Stimulated activated CD4-positive, alpha-beta T cell treated with anti-CD3 and anti-CD28 coated beads, Interleukin-12 subunit alpha, Interleukin-12 subunit beta, amount 100 ng/mL, for 4 hours (primary cell): ENCODE data around the gene RLN3.
"Not testable (repeated sequence)": the region's sequence is repeated elsewhere in the genome, so short reads cannot be mapped to it uniquely, and the experiment has no call there.

Source experiments
- DNase-seq: peaks from one replicate; pipeline ENCODE4 v3.0.0-alpha.2; 2020

RLN3 gene

DNA sequence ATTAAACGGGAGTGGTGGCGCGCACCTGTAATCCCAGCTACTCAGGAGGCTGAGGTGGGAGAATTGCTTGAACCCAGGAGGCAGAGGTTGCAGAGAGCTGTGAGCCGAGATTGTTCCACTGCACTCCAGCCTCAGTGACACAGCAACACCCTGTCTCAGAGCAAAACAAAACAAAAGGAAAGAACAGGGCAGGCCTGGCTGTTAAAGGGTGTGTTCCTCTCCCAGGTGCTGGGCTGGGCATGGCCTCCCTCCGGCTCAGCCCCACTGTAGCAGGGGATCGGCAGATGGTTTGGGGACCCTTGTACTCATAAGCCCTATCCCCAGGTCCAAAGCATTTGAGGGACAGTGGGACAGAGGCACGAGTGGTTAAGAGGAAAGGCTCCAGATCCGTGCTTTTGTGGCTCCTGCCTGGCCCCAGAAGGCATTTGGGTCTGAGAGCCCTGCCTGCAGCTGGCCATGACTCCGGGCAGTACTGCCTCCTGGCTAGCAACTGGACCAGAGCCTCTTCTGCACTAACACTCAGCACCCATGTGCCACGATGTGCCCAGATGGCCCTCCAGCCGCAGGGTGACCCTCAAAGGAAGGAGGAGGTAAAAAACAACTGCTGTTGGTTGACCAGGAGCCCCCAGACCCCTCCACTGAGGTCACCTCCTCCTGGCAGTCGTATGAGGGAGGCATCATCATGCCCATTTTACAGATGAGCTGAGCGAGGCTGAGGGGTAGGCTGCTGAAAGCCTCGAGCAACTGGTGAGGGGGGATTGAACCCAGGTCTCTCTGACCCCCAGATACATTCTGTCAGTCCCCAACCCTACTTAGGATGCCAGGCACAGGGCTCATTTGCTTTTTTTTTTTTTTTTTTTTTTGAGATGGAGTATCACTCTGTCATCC lies 31.8 kb upstream of the RLN3 start:
- no peak for DNase-seq

DNA sequence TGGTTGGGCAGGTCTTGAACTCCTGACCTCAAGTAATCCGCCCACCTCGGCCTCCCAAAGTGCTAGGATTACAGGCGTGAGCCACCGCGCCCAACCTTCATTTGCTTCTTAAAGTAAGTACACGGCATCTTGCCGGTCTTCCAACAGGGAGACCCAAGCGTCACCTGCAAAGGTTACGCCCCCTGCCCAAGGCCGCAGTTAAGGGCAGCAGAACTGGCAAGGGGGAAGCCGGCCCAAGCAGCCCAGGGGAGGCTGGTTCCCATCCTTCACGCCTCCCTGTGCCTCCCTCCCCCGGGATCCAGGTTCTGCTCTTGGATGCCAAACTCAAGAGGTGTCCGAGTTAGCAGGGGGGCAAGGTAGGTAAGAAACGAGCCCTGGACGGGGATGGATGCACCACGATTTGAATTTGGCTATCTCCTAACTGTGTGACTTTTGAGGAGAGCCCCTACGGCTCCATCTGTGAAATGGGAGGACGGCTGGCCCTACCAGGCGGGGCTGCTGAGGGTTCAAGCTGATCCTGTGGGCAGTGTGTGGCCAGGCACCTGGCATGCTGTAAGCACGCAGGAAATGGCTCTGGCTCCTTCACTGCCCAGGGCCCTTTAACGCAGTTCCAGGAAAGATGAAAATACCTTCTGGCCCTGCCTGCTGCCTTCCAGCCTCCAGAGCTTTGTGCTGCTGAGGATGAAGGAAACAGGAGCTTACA lies 30.9 kb upstream of the RLN3 start:
- no peak for DNase-seq

DNA sequence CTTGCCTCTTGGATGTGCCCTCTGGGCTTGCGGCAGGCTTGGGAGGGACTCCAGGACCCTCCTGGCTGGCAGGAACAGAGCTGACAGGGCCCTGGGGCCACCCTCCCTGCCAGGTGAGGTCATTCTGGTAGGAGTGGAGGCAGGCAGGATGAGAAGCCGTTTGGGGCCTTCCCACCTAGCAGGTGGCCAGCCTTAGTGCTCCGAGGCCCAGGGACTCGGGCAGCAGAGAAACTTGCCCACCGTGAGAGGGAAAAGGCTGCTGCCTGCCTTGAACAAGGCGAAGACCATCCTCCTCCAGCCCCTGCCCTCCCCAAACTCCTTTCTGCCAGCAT lies 30.4 kb upstream of the RLN3 start:
- DNase-seq: no peak

DNA sequence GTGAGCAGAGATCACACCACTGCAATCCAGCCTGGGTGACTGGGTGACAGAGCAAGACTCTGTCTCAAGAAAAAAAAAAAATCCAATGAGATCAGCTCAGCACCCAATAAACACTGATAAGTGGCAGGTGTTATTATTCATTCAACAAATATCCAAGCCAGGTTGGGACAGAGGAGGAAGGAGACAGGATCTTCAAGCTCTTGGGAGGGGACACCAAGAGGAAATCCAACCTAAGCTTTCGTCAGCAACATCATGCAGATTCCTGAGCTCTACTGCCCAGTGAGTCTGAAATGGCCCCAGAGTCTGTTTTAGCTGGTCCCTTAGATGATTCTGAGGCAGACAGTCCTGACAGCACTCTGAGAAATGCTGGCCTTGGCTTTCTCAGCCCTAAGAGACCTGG lies 29.5 kb upstream of the RLN3 start:
- no peak for DNase-seq

DNA sequence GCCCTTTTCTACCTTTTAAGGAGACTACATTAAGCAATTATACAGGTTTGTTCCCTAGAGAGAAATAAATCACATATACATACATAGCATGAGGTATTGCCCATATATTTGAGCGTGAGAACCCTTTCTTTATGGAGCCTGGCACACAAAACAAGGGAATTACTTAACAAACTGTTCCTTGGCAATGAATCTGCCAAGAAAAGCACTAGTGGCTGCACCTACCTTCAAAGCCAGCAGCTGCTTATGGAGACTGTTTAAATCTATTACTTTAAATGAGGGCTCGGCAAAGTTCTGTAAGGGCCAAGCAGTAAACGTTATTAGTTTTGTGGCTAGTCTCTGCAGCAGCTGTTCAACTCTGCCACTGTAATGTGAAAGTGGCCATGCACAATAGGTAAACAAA lies 28.9 kb upstream of the RLN3 start:
- DNase-seq: no peak

DNA sequence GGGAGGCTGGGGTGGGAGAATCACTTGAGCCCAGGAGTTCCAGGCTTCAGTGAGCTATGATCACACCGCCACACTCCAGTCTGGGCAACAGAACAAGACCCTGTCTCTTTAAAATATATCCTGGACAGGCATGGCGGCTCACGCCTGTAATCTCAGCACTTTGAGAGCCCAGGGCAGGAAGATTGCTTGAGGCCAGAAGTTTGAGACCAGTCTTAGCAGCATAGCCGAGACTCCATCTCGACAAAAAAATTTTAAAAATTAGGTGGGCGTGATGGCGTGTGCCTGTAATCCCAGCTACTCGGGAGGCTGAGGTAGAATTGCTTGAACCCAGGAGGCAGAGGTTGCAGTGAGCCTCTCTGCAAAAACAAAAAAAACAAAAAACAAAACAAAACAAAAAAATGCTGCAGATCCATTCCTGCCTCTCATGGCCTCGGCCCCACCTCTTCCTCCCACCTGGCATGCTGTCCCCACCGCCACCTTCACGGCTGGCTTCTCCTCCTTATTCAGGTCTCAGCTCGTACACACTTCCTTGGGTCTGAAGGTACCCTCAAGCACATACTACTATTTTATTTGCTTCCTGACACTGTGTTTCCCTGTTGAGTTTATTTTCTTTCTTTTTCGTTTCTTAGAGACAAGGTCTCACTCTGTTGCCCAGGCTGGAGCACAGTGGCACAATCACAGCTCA lies 27.1 kb upstream of the RLN3 start:
- DNase-seq: no peak

DNA sequence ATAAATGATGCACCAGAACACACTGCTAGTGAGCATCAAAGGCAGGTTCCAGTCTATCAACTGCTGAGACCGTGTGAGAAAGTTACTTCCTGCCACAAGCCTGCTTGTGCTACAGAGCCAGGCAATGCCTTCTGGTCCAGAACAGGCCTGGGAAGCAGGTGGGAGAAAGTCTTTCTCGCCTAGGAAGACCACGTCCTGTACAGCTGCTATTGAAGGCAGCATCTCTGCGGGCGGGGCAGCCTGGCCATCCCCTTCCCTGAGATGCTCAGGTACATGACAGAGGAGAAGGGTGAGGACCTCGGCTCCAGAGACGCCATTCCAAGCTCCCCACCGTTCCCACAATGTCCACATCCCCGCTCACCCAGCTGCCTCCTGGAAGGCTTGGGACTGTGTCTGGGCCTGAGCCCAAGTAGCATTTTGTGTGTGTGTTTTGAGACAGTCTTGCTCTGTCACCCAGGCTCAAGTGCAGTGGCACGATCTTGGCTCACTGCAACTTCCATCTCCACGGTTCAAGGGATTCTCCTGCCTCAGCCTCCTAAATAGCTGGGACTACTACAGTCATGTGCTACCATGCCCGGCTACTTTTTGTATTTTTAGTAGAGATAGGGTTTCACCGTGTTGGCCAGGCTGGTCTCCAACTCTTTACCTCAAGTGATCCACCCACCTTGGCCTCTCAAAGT lies 25.2 kb upstream of the RLN3 start:
- no peak for DNase-seq

DNA sequence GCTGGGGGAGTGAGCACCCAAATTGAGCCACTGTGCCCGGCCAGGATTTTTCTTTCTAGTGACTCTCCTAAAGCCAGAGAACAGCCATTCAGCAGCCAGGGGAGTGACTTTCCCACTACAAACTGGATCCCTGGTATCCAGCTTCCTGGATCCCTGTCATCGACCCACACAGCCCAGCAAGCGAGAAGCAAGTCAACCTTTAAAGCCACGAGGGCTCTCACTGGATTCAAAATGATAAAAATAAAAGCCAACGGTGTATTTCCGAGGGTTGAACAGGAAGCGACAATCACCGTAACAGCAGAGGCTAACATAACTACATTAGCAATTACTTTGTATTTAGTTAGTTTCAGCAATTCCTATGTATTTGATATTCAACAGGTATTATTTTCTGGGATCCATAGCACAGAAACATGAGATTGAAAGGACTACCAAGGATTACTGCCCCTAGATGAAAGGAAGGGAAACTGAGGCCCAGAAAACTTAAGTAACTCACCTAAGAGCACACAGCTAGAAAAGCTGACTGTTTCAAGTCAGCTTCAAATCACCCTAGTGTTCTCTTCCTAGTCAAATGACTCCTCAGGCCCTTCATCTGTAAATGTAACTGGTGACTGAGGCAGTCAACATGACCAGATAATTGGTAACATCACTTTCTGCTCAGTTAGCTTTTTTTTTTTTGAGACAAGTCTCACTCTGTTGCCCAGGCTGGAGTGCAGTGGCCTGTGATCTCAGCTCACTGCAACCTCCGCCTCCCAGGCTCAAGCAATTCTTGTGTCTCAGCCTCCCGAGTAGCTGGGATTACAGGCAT lies 24.5 kb upstream of the RLN3 start:
- no peak for DNase-seq

DNA sequence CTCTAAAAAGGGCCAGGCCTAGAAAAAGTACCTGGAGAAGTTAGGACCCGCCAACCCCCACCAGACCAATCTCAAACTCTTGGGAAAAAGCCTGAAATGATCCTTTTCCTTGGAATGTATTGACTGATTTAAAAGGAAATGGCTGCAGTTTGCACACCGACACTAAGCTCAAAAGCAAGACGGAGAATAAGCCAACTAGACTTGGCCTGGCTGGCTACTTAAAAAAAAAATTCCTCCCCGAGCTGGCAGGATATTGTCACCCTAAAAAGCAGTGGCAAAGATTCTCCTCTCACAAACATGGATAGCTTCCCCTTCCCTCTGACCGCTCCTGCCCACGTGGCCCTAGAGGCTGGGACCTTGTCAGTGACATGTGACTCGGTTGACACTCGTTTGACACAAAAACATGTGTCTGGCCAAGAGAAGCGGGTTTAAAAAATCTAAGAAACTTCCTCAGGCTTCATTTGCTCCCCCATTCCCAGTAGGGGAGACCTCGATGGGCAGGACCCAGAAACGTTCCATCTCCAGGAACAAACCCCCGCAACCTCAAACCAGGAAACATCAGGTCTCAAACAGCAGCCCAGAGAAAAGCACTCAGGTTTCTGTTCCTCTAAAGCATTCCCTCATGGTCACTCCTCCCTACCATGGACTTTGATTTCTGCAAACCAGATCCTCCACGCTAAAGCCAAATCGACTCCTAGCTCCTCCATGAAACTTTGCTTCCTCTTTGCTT lies 23.2 kb upstream of the RLN3 start:
- DNase-seq: no peak

DNA sequence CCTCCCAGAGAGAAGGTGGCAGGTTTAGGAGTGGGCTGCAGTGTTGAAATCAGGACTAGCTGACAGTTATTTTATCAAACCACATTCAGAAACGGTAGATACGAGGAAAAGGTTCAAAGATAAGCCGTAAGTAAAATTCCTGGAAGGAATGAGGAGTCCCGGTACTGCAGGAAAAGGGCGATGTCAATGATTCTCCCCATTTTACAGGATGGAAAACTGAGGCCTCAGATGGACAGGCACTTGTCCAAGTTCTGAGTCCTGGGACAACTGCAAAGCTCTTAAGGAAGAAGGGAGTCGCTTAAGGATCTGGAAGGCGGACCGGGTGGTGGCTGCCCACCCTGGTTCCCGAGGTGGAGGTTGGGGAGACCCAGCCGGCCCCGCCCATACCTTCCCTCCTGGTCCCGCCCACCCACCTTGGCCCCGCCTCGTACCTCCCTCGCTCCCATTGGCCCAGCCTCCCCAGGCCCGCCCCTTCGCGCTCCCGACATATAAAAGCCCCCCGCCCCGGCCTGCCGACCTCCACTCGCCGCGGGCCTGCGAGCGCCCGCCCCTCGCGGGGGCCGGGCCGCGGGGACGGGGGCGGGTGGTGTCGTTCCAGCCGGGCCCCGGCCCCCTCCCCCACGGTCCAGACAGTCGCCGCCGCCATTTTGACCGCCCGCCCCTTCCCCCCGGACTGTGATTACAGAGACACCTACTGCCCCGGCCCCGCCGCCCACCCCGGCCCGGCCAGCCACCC lies 22.4 kb upstream of the RLN3 start:
- peak; percentile 90 for DNase-seq

DNA sequence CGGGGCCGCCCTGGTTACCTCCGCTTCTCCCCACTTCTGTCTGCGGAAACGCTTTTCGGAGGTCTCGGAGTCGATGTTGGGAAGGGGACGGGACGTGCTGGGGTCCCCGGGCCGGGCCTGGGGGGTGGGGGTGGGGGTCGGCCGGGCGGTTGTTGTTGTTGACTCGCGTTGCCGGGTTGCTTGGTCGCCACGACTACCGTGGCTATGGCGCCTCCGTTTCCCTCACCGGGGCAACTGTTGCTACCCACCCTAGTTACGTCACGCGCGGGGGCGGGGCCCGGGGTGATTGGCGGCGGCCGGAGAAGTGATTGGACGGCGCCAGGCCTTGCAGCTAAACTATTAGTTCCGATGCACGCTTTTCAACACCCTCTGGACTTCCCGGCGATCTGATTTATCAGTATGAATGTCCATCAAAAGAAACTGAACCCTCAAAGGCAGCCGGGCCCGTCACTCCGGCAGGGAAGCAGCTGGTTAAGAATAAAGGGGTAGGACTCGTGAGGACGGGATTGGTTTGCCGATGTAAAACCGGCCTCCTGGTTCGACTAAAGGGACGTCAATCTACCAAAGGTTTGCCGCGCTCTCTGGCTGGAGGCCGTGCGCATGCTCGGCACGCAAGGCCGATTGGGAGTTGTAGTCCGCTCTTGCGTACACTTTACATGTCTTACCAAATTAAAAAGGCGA lies 21.7 kb upstream of the RLN3 start, which contains the start of gene RFX1:
RFX1 (minus strand) TSS at position 236 of the 681 bp plus-strand sequence. CDS start 12,477 bp downstream, outside the sequence.
- DNase-seq: peak; percentile 100

DNA sequence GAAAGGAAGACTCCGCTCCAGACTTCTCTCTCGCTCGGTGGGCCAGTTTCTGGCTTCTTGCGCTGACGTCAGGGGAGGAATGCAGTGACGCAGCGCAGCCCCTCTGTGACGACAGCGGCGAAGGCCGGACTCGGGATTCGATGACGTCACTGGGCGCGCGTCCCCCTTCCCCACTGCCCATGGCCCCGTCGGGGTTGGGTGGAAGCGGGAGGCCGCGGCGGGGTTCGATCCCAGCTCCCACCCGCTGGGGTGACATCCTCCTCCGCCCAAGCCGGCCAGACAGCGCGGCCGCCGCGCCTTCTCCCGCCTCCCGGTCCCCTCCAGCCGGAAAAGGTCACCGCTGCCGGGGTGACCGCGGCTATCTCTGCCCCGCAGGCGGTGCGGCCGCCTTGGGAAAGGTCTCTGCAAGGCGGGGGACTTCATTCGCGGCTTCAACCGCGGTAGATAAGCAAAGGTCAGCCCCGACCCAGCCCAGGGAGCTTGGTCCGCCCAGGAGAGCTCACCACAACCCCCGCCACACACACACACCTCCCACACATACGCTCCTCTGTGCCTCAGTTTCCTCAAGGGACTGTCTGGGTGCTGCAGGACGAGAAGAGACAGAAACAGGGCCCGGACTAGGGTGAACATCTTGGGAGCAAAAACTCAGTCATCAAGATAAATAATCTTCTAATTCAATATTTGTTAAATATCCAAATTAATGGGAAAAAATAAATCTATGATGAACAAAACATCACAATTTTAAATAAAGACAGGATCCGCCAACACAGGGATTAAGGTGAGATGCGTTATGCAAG lies 21.0 kb upstream of the RLN3 start:
- peak; percentile 76 for DNase-seq

DNA sequence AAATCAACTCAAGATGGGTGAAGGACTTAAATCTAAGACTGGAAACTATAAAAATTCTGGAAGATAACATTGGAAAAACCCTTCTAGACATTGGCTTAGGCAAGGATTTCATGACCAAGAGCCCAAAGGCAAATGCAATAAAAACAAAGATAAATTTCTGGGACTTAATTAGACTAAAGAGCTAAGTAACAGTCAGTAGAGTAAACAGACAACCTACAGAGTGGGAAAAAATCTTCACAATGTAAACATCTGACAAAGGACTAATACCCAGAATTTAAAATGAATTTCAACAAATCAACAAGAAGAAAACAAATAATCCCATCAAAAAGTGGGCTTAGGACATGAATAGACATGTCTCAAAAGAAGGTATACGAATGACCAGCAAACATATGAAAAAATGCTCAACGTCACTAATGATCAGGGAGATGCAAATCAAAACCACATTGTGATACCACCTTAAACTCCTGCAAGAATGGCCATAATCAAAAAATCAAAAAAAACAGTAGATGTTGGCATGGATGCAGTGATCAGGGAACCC lies 15.5 kb upstream of the RLN3 start:
- DNase-seq: no peak

DNA sequence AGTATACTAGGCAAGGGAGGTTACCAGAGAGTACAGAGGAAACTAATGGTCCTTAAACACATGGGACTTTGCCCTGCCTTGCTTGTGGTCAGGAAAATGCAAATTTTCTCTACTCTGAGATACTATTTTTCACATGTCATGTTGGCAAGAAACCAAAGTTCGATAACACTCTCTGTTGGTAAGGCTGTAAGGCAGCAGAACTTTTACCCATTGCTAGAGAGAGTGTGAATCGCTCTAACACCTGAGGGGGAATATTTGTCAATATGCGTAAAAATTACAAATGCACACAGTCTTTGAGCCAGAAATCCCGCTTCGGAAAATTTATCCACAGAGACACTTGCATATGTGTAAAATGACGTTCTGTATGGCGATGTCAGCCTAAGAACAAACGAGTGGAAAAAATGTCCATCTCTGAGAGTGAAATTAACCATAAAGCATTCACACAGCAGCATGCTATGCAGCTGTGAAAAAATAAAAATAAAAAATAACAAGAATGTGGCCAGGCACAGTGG lies 12.4 kb upstream of the RLN3 start:
- DNase-seq: no peak

DNA sequence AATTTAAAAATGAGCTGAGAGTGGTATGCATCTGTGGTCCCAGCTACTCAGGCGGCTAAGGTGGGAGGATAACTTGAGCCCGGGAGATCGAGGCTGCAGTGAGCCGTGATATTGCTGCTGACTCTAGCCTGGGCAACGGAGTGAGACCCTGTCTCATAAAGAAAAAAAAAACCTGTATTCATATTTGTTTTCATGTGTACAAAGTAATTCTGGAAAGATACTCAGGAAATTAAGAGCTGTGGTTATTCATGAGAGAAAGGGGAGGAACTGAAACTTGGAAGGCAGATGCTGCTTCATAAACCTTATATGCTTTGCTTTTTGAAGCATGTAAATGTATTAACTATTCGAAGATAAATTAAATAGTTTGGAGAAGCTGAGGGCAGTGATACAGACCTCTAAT lies 8.8 kb upstream of the RLN3 start:
- DNase-seq: no peak

DNA sequence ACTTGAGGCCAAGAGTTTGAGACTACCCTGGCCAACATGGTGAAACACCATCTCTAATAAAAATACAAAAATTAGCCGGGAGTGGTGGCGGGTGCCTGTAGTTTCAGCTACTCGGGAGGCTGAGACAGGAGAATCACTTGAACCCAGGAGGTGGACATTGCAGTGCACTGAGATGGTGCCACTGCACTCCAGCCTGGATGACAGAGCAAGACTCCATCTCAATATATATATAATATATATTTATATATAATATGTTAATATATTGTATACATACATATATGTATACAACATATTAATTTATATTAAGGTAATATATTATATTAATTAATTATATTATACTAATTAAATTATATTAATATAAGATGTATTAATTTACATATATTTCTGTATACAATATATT lies 8.2 kb upstream of the RLN3 start:
- DNase-seq: not testable (repeated sequence)

DNA sequence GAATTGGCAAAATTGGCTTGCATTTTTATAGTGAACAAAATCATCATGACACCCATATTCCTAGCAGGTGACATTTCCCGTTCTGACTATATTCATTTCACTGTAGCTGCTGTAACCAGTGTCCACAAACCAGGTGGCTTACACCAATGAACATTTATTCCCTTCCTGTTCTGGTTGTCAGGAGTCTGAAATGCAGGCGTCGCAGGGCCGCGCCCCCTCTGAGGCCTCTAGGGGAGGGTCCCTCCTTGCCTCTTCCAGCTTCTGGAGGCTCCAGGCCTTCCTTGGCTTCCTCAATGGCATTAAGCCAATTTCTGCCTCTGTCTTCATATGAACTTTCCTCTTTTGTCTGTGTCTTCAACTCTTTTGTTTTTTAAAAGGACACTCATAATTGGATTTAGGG lies 6.5 kb upstream of the RLN3 start:
- DNase-seq: no peak

DNA sequence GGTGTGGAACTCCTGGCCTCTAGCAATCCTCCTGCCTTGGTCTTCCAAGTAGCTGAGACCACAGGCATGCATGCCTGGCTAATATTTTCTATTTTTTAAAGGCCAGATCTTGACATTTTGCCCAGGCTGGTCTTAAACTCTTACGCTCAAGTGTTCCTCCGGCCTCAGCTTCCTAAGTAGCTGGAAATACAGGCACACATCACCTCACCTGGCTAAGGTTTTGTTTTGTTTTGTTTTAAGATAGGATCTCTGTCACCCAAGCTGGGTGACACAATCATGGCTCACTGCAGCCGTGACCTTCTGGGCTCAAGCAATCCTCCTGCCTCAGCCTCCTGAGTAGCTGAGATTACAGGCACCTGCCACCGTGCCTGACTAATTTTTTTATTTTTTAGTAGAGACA lies 5.5 kb upstream of the RLN3 start:
- DNase-seq: no peak
